NCI-H146 (cell line): ENCODE measurements around the gene KIAA1671.
"Not testable (repeated sequence)": the region's sequence is repeated elsewhere in the genome, so short reads cannot be mapped to it uniquely, and the experiment has no call there.

Source experiments
- DNase-seq: peaks from one replicate; lab custom pipeline; 2025; lab: John Stamatoyannopoulos, UW

KIAA1671 gene

GRCh38 chr22:24951942-24952836 is at the start of gene KIAA1671:
Gene KIAA1671 (plus strand): TSS chr22:24952716. CDS start chr22:25028000, 75,284 bp downstream.
- DNase-seq, result peak; percentile 87

- no peak for DNase-seq
Measured at GRCh38 chr22:24905909-24906308, 46.6 kb upstream of the KIAA1671 start.

- not testable (repeated sequence) for DNase-seq
Measured at GRCh38 chr22:24907101-24907500, 45.4 kb upstream of the KIAA1671 start.

- no peak for DNase-seq
Measured at GRCh38 chr22:24920029-24920428, 32.5 kb upstream of the KIAA1671 start.

GRCh38 chr22:24925586-24926427 is 26.7 kb upstream of the KIAA1671 start:
- DNase-seq, result no peak

- no peak for DNase-seq
Measured at GRCh38 chr22:24926428-24926725, 26.1 kb upstream of the KIAA1671 start.

GRCh38 chr22:24926849-24927579 is 25.5 kb upstream of the KIAA1671 start:
- no peak for DNase-seq

- no peak for DNase-seq
Measured at GRCh38 chr22:24928322-24928721, 24.2 kb upstream of the KIAA1671 start.

- no peak for DNase-seq
Measured at GRCh38 chr22:24930678-24931077, 21.8 kb upstream of the KIAA1671 start.

- DNase-seq, result no peak
Measured at GRCh38 chr22:24935771-24936483, 16.6 kb upstream of the KIAA1671 start.

- peak; percentile 6 for DNase-seq
Measured at GRCh38 chr22:24937114-24937513, 15.4 kb upstream of the KIAA1671 start.

GRCh38 chr22:24938741-24939341 is 13.7 kb upstream of the KIAA1671 start:
- DNase-seq, result peak; percentile 49

- DNase-seq, result no peak
Measured at GRCh38 chr22:24942301-24942700, 10.2 kb upstream of the KIAA1671 start.

- DNase-seq, result no peak
Measured at GRCh38 chr22:24944217-24944937, 8.1 kb upstream of the KIAA1671 start.

GRCh38 chr22:24945430-24945829 is 7.1 kb upstream of the KIAA1671 start:
- DNase-seq, result no peak

- no peak for DNase-seq
Measured at GRCh38 chr22:24947383-24947782, 5.1 kb upstream of the KIAA1671 start.

GRCh38 chr22:24947881-24948280 is 4.6 kb upstream of the KIAA1671 start:
- no peak for DNase-seq

GRCh38 chr22:24948356-24949202 is 3.9 kb upstream of the KIAA1671 start:
- DNase-seq, result no peak

- DNase-seq, result peak; percentile 77
Measured at GRCh38 chr22:24950272-24950902, 2.1 kb upstream of the KIAA1671 start.
